Left renal pelvis (tissue), 4 donors: ENCODE data around the gene ZNF264. TPM values are rescaled to one million over a fixed set of nuclear protein-coding genes. Genes with fewer than 3 reads are reported as not detected.
A peak's percentile ranks its signal among the peaks of the same experiment; 100 is the strongest.
"Not testable (repeated sequence)": the region's sequence is repeated elsewhere in the genome, so short reads cannot be mapped to it uniquely, and the experiment has no call there.

Experiments used
- DNase-seq, 4 donors: peaks; one replicate each; pipeline ENCODE4 v3.0.0-alpha.2; 2013; ENCODE audit warnings: low read depth in 4 of 4, low spot score in 3 of 4
- polyA plus RNA-seq, 4 donors: library from polyadenylated mRNA; unstranded; fragments of 120-200 nt; gene quantifications; one replicate each; pipeline ENCODE4 v1.2.1, GENCODE V29; 2013; ENCODE audit not compliant: insufficient read length in 4 of 4

ZNF264 gene
- 10 to 100 TPM; 18.5 to 23.4 (median 20.2) TPM for polyA plus RNA-seq

DNA sequence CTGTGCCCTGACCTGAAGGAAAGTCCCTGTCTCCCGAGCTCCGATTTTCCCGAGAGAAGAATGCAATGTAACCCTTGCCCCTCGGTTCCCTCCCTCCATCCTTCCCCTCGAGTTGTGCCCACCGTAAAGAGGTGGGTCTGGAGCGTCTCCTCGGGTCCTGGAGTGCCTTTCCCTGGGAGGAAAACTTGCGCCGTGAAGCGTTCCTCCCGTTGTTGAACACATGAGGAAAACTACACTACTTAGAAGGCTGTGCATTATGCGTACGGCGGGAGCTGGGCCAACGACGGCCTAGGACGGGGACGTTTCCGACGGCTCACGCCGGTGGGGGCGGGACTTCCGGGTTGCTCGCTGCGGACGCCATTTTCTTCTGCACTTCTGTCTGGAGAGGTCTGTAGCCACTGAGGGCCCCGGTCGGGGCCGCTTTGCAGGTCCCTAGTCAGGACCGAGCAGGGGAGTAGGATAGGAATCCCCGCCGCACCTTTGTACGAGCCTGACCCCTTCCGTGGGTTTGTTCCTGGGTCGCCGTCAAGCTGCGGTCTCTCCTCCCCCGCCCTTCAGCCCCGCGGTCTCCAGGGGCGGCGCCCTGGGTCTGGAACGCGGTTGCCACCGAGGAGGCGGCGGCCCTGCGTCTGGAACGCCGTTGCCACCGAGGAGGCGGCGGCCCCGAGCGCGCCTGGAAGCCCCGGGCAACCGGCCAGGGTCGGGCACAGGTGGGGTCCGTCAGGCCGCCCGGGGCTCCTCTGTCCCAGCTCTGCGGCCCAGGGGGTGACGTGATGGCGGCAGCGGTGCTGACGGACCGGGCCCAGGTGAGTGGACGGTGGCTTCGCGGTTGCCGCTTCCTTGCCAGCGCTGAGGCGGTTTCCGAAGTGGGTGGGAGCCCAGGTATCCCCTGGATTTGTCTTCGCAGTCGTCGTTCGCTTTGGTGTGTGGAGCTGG lies at the start of gene ZNF264:
Gene ZNF264, plus strand, starts transcription at position 360 of the 936 bp plus-strand sequence. Its CDS starts 414 bp downstream, at position 774.
- peak; percentile 72 to 80 (median 78) for DNase-seq

DNA sequence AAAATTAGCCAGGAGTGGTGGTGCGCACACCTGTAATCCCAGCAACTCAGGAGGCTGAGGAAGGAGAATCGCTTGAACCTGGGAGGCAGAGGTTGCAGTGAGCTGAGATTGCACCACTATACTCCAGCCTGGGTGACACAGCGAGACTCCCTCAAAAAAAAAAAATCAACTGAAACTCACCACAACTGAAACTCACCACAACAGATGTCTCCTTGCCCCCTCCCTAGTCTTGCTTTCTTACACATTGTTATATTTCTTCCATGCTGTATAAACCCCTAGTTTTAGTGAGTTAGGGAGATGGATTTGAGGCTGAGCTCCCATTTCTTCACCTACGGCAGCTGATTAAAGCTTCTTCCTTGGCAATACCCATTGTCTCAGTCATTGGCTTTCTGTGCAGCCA lies 49.6 kb upstream of the ZNF264 start:
- no peak for DNase-seq

DNA sequence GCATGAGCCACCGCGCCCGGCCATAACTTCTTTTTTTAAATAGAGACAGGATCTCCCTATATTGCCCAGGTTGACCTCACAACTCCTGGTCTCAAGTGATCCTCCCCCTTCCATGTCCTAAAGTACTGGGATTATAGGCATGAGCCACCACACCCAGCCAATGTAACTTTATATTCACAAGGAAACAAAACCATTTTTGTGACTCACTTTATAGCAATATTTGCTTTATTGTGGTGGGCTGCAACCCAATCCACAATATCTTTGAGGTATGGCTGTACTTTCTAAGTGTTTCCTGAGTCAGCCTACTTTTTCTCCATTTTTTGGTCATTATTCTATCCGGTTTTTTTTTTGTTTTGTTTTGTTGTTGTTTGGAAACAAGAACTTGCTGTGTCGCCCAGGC lies 38.4 kb upstream of the ZNF264 start:
- DNase-seq = no peak

DNA sequence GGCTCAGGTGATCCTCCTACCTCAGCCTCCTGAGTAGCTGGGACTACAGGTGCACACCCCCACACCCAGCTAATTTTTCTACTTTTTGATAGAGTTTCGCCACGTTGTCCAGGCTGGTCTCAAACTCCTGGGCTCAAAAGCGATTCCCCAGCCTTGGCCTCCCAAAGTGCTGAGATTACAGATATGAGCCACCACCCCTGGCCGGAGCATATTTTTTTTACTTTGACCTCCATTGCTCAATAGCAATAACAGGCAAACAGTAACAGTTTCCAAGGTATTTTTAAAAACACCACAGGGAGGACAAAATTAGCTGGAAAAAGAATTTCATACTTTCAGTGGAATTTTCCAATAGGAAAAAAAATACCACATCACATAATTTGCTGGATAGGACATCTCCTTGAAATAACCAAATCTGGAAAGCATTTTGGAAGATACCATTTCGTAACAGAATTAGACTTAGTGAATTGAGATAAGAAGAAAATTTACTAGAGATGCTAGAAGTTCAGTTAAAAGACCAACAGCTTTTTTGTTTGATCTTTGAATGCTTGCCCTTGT lies 29.2 kb upstream of the ZNF264 start:
- no peak for DNase-seq

DNA sequence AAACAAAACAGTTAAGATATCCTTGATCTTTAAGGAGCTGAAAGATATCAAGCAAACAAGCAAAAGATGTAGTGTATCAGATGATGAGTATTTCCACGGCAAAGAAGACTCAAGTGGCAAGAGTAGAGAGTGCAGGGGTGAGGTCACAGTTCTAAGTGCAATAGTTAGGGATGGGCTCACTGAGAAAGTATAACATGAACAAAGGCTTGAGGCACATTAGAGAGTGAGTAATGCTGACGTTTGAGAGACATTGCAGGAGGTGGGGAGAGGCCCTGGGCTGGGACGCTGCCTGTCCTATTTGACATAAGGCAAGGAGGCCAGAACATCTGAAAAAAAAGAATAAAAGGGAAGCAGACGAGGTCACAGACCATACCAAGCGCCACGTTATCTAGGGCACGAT lies 25.5 kb upstream of the ZNF264 start:
- no peak for DNase-seq

DNA sequence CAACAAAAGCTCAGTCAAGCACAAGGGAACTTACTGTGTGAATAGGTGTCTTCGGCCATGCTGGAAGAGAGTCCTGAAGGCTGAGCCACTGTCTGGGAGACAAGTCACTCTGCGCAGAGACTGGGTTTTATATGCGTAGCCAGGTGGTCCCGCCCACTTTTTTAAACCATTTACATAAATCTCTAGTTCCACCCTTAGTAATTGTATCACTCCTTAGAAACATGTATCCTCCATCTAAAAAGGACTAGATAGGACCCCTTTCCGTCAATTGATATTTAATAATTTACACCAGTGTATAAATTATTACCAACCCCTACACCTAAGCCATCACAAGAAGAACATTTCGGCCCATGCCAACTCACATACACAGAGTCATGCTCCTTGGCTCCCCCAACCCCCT lies 23.9 kb upstream of the ZNF264 start, which contains the start of gene DUXA:
Gene DUXA, minus strand, starts transcription at position 101 of the 400 bp plus-strand sequence. Its CDS starts 42 bp downstream, at position 59.
- DNase-seq = no peak

DNA sequence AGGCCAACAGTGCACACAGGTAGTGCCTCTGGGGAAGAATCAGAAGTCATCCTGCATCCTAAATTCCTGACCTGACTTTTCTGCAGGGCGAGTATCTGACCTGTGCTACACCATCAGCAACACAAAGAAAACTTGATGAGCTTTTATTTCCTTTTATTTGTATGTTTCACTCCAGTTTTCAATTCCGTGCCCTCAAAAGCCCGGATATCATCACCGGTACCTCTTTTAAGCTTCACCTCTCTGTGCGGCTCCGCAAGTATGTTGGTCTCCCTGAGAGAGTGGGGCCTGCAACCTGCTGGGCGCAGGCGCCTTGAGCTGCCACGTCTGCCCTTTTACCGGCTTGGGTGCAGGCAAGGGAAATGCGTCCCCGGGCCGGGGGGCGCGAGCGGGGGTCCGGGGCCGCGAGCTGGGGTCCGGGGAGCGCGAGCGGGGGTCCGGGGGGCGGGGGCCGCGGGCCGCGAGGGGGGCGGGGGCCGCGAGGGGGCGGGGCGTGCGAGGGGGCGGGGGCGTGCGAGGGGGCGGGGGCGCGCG lies 19.7 kb upstream of the ZNF264 start:
- peak in 2 of 4 donors; percentile 10 to 24 for DNase-seq

DNA sequence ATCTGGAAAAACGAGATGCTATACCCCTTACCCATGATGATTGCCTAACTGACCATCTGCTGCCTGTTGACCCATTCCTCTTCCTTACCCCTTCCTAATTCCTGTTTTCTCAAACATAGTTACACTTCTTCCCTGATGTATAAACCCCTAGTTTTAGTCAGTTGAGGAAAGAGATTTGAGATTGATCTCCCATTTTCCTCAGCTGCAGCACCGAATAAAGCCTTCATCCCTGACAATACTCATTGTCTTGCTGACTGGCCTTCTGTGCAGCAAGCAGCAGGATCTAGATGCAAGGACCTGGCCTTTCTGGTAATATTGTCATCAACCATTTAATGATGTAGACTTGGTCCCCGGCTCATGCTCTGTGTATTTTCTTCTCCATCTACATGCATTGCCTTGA lies 999 bp upstream of the ZNF264 start:
- no peak for DNase-seq

DNA sequence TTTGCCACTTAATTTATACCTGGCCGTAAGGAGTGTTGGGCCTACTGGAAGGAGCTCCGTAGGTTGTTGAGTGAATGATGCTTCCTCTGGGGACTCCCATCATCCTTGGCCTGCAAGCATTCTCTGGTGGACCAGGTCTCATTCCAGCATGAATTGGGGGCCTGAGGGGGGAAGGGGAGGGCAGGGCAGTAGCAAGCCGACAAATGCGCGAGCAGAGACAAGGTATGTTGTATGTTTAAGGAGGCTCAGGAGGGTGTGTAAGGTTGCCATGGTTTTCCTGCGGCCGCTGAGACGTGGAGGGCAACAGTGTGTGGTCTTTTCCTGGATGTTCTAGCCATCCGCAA lies 749 bp downstream of the ZNF264 start:
- DNase-seq = peak in 1 of 4 donors; percentile 6

DNA sequence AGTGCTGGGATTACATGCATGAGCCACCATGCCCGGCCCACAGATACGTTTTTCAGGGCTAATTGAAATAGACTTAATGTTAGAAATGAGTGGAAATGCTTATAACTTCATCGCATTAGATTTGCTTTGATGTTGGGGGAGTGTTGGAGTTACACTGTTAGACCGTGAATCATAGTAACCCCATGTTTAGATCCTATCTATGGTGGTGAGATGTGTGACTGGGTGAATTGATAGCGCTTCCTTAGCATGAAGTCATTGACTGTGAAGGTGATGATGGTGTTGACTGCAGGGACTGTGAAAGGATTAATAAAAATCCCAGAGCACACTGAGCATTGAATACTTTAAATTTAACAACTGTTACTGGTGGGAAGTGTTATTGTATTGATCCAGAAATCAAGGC lies 1.7 kb downstream of the ZNF264 start:
- no peak for DNase-seq

DNA sequence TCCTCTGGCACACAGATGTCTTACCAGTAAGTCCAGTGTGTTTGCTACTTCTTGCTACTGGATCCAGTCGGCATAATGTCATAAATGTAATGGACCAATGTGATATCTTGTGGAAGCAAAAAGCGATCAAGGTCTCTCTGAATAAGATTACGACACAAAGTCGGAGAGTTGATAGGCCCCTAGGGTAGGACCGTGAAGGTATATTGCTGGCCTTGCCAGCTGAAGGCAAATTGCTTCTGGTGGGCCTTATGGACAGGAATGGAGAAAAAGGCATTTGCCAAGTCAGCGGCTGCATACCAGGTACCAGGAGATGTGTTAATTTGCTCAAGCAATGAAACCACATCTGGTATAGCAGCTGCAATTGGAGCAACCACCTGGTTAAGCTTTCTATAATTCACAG lies 6.6 kb downstream of the ZNF264 start:
- not testable (repeated sequence) for DNase-seq

DNA sequence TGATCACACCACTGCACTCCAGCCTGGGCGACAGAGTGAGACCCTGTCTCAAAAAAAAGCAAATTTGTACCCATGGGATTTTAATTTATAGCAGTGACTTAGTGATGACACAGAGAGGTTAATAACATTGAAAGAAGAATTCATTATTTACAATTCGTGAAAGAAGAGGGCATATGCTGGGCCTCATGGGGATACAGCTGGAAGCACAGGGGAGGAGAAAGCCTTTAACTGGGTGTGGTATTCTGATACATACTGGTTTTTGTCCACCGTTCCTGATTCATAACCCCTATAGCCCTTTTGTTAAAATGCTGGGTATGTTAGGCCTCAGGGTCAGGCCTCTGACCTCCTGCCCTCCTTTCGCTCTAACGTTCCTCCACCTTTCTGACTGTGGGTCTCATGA lies 10.9 kb downstream of the ZNF264 start:
- DNase-seq = no peak

DNA sequence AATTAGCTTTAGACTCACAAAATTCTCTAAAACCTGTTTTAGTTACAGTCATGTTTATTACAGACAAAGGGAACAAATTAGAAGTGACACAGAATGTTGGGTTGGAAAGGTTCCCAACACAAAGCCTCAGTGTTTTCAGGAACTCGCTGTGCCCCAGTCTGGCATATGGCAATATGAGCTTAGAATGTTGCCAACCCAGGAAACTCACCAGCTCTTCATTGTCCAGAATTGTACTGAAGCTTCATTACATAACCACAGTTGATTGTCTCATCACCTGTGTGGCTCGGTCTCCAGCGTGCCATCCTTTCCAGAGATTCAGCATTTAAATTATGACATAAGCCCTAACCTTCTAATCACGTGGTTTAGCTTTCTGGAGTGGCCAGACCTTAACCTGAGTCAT lies 19.1 kb downstream of the ZNF264 start:
- no peak for DNase-seq

DNA sequence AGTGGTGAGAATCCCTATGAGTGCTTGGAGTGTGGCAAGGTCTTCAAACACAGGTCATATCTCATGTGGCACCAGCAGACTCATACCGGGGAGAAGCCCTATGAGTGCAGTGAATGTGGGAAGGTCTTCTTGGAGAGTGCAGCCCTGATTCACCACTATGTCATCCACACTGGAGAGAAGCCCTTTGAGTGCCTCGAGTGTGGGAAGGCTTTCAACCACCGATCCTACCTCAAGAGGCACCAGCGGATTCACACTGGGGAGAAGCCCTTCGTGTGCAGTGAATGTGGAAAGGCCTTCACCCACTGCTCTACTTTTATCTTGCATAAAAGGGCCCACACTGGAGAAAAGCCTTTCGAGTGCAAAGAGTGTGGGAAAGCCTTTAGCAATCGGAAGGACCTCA lies 20.8 kb downstream of the ZNF264 start:
- no peak for DNase-seq

DNA sequence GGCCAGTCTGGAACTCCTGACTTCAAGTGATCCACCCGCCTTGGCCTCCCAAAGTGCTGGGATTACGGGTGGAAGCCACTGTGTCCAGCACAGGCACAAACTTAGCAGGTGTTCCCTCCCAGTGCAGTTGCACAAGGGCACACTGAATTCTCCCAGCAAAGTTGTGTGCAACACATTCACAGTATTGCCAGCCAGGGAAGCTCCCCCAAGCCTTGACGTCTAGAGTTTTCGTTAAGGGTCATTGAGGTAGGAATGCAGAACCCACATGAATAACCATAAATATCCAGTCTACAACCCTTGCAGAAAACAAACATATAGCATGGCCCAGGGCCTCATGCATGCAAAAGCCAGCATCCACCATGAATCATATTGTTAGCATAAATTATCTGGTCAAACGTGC lies 36.2 kb downstream of the ZNF264 start:
- DNase-seq = no peak

DNA sequence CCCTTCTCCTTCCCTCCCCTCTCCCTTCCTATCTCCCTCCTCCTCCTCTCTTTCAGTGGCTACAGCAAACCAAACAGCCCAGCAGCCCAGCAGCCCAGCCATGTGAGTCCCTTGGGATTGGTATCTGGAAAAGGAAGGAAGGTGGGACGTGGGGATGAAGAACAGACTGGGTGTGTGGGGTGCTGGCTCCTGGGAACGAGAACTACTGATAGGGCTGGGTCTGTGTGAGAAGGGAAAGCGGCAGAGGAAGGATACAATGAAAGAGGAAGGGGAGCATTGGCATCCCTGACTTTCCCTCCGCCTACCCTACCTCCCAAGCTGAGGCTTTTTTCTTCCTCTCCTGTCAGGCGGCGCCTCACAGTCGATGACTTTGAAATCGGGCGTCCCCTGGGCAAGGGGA lies 40.4 kb downstream of the ZNF264 start:
- no peak for DNase-seq

DNA sequence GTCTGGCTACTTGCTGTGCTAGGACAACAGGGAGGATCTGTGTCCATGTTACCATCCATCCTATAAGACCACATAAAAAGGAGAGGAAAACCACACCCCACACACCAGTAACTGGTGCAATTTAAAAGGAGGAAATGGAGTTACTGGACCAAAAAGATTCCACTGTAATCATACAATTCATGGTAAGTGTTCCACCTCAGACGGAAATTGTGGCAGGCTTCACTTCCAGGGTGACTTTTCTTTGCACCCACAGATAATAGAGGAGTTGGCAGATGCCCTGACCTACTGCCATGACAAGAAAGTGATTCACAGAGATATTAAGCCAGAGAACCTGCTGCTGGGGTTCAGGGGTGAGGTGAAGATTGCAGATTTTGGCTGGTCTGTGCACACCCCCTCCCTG lies 41.9 kb downstream of the ZNF264 start:
- no peak for DNase-seq

DNA sequence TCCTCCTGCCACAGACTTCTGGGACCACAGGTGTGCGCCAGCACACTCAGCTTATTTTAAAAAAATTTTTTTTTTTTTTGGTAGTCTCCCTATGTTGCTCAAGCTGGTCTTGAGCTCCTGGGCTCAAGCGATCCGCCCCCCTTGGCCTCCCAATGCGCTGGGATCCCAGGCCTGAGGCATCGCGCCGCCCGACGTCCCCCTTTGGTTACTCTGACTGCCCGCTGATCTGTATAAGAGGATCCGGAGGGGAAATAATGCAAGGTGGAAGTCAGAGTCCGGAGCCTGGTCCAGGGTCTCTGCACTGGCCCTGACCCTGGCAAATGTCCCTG lies 48.6 kb downstream of the ZNF264 start:
- DNase-seq = no peak

DNA sequence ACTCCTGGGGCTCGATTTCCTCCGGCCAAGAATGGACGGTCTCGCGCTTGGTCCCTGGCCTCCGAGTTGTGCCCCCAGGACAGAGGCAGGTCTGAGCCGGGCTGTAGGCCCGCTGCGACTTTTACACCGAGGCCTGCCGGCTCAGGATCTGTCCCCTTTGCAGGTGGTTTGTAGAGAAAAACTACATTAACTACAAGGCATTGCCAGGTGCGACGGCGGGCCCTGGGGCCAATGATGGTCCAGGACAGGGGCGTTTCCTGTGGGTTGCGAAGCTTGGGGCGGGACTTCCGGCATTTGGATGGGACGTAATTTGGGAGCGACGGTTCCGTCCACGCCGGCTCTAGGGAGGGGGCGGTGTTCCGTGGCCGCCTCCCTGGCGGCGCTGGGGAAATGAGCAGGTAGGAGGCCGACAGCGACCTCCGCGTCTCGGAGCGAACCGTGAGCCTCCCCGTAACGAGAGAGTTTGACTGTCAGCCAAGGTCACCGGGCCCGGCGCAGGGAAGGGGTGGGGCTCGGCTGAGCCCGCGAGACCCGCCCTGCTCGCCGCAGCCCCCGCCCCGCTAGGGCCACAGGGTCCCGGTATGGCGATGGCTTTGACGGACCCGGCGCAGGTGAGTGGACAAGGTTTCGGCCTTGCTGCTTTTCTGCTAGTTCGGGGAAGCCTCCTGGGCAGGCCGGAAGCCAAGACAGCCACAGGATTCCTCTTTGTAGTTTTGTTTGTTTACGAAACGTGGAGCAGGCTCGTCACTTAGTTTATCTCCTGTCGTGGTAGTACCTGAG lies 49.2 kb downstream of the ZNF264 start, which contains the start of gene ZNF805:
Gene ZNF805, plus strand, starts transcription at position 322 of the 780 bp plus-strand sequence. Its CDS starts 260 bp downstream, at position 582.
- peak; percentile 85 to 92 (median 88) for DNase-seq

DNA sequence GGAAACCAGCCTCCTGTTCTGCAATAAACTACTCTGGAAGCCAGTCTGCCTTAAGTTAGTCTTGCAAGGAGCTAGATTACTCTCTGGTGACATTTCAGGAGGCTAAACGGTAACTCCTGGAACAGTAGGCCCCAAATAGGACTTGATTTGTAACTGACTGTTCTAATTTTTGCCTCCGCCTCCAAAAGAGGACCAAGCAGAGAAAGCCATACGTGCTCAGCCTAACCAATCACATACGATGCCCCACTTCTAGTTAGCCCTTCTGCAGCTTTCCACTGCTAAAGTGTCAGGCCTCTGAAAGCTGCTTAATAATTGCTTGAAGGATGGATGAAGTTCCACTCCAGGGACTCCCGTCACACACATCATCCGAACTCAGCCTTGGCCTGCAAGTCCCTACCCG lies 49.9 kb downstream of the ZNF264 start:
- no peak for DNase-seq

DNA sequence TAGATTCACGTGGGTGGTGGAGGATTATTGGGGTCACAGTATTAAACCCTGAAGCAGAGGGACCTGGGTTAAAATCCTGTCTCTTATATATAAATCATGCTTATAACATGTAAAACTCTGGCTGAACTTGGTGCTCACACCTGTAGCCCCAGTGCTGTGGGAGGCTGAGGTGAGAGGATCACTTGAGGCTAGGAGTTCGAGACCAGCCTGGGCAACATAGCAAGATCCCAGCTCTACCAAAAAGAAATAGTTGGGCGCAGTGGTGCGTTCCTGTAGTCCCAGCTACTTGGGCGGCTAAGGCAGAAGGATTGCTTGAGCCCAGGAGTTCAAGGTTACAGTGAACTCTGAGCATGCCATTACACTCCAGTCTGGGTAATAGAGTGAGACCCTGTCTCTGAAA lies 51.5 kb downstream of the ZNF264 start:
- no peak for DNase-seq
